ENCODE results near the gene USP24. TPM values are rescaled to one million over a fixed set of nuclear protein-coding genes. Genes with fewer than 3 reads are reported as not detected.

Gene USP24
- total and polyA plus RNA-seq, 12 donors = 11.3 to 45.1 (median 25.9) TPM

GRCh38 chr1:55146781-55147180, 68.4 kb downstream of the USP24 start:
- Histone ChIP-seq H3K36me3 (replicated peaks in 1 of 2) (peaks cover 0 to 29% of the 10 kb centered on the region in 2 donors), H3K9me3 (replicated peaks in 1 of 3) (peaks cover 0 to 4% (median 0%) of the 10 kb centered on the region in 3 donors), H3K27me3 (no peaks in the 10 kb centered on the region), H3K4me1 (replicated peaks in 1 of 2) (peaks cover 0 to 5% of the 10 kb centered on the region in 2 donors), H3K4me3 (no peak overlapping the region), H3K27ac (no peak overlapping the region)
- intact Hi-C loops (cut with DNase I) = no loop called here
- DNase-seq = peak in 6 of 7 donors; percentile 26 to 65 (median 50)
- WGBS, 4 donors = 29 to 48% (median 40%) methylated on average over 2 of the region's 2 CpGs
- TF ChIP-seq CTCF (IDR thresholded peaks at IDR 0.05) = no peak
- no peak for TF ChIP-seq POLR2A (IDR thresholded peaks at IDR 0.05)

GRCh38 chr1:55144886-55145285, 70.3 kb downstream of the USP24 start:
- peaks cover 0 to 14% of the 10 kb centered on the region in 2 donors for H3K4me1 ChIP-seq (replicated peaks in 1 of 2)

GRCh38 chr1:55143684-55144083, 71.5 kb downstream of the USP24 start:
- Histone ChIP-seq H3K36me3 (replicated peaks in 1 of 2) (peaks cover 0 to 39% of the 10 kb centered on the region in 2 donors), H3K4me3 (no peak overlapping the region), H3K27me3 (no peaks in the 10 kb centered on the region), H3K27ac (no peak overlapping the region), H3K4me1 (replicated peaks in 1 of 2) (peaks cover 0 to 14% of the 10 kb centered on the region in 2 donors), H3K9me3 (replicated peaks in 1 of 3) (peaks cover 0 to 2% (median 0%) of the 10 kb centered on the region in 3 donors)
- intact Hi-C loops (cut with DNase I) = loop anchor here in 1 of 2 donors (2.0 to 5.0 kb wide), 2 partner anchors 64 to 133 kb away; no protein-coding TSS in a partner anchor
- TF ChIP-seq CTCF (IDR thresholded peaks at IDR 0.05) (peak in 3 of 6 experiments; percentile 3 to 36 (median 18)), POLR2A (IDR thresholded peaks at IDR 0.05) (no peak)
- WGBS, 4 donors = 89 to 96% (median 91%) methylated on average over 3 of the region's 3 CpGs
- DNase-seq = peak in 1 of 7 donors; percentile 60

More at GRCh38 chr1:55144886-55145285, 70.3 kb downstream of the USP24 start:
- no peak overlapping the region for H3K4me3 ChIP-seq
- H3K27ac ChIP-seq = no peak overlapping the region
- 91 to 96% (median 95%) methylated on average over 6 of the region's 6 CpGs for WGBS, 4 donors
- intact Hi-C loops (cut with DNase I) = loop anchor here in 1 of 2 donors (2.0 to 5.0 kb wide), 2 partner anchors 62 to 132 kb away; no protein-coding TSS in a partner anchor
- H3K9me3 ChIP-seq (replicated peaks in 1 of 3) = peaks cover 0 to 4% (median 0%) of the 10 kb centered on the region in 3 donors
- peaks cover 0 to 36% of the 10 kb centered on the region in 2 donors for H3K36me3 ChIP-seq (replicated peaks in 1 of 2)
- no peaks in the 10 kb centered on the region for H3K27me3 ChIP-seq
- DNase-seq = no peak
- no peak for TF ChIP-seq POLR2A (IDR thresholded peaks at IDR 0.05)
- TF ChIP-seq CTCF (IDR thresholded peaks at IDR 0.05) = no peak

- H3K4me3 ChIP-seq = no peak overlapping the region
- H3K9me3 ChIP-seq (replicated peaks in 1 of 3) = no peaks in the 10 kb centered on the region
- TF ChIP-seq POLR2A (IDR thresholded peaks at IDR 0.05) = no peak
- TF ChIP-seq CTCF (IDR thresholded peaks at IDR 0.05) = no peak
- DNase-seq = no peak
- H3K27me3 ChIP-seq = no peaks in the 10 kb centered on the region
- peaks cover 0 to 56% of the 10 kb centered on the region in 2 donors for H3K36me3 ChIP-seq (replicated peaks in 1 of 2)
- H3K27ac ChIP-seq = peak overlapping the region in 1 of 5 donors; percentile 7
- peaks cover 0 to 14% of the 10 kb centered on the region in 2 donors for H3K4me1 ChIP-seq (replicated peaks in 1 of 2)
- WGBS, 4 donors = 60 to 79% (median 78%) methylated on average over 1 of the region's 1 CpG
- intact Hi-C loops (cut with DNase I) = loop anchor here (2.0 to 5.0 kb wide), 2 partner anchors 66 to 135 kb away; no protein-coding TSS in a partner anchor
Measured at GRCh38 chr1:55141295-55141893, 73.8 kb downstream of the USP24 start.
